CD4-positive, alpha-beta T cell treated with Interleukin-1 beta for 1 hour (primary cell): Measurements from ENCODE around the gene PHTF2.
"Not testable (repeated sequence)": the region's sequence is repeated elsewhere in the genome, so short reads cannot be mapped to it uniquely, and the experiment has no call there.

Experiments used
- DNase-seq, 2 donors: peaks; one replicate each; pipeline ENCODE4 v3.0.0-alpha.2; 2020 to 2022

Gene PHTF2

GRCh38 chr7:77798394-77799077 lies at the start of gene PHTF2, which contains the start of gene TMEM60:
Gene PHTF2, plus strand, starts transcription at chr7:77798773.
Gene TMEM60, minus strand, starts transcription at chr7:77798434. Its CDS starts 4,061 bp downstream, at chr7:77794373.
- peak; percentile 94 to 95 for DNase-seq

GRCh38 chr7:77752016-77752415 lies 46.6 kb upstream of the PHTF2 start:
- DNase-seq = peak in 1 of 2 donors; percentile 31

DNA sequence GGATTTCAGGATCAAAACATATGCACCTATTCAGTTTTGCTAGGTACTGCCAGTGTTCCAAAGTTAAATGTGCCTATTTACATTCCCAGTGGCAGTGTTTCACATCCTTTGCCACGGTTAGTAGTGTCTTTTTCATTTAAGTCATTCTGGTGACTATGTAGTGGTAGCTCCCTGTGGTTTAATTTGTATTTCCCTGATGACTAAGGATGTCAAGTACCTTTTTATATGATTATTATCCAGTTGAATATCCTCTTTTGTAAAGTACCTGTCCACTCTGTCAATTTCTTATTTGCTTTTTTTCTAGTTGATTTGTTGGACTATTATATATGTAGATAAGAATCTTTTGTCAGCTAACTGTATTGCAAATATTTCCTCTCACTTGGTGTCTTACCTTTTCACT lies 45.4 kb upstream of the PHTF2 start:
- no peak for DNase-seq

DNA sequence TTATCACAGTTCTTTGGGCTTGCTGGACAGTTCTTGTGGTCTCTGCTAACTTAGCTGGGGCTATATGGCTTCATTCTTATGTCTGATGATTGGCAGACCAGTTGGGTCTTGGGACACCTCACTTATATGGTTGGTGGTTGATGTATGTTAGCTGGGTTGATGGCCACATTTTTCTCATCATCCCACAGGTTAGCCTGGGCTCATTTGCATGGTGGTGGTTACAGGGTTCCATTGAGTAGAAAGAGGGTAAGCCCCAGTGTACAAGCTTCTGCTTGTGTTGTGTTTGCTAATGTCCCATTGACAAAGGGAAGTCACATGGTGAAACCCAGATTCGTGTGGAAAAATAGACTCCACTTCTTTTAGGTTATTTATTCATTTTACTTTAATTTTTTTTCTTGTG lies 41.0 kb upstream of the PHTF2 start:
- no peak for DNase-seq

- DNase-seq = peak; percentile 63 to 83
Observed at GRCh38 chr7:77759294-77759889, 39.2 kb upstream of the PHTF2 start.

DNA sequence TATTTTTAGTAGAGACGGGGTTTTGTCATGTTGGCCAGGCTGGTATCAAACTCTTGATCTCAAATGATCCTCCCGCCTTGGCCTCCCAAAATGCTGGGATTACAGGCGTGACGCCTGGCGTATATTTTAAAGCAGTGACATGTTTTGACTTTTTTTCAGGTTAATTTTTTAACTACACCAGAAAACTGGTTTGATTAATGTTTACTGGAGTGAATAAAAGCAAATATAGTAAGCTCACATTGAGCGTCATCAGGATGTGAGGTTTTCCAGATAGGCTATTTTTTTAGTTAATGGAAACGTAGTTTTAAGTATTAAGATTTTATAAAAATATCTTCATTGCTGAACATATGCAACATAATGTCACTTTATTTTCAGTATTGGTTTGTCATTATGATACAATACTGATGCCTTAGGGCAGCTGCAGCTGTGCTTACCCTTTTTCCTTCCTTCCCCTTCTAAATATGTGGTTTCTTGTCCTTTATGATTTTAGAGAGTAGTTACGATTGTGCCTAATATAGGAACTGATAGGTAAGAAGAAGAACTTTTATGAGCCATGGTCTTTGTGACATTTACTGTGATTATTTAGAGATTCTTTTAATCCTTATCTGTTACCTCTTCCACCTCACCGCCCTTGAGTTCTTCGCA lies 37.6 kb upstream of the PHTF2 start:
- DNase-seq = no peak

GRCh38 chr7:77765481-77765880 lies 33.1 kb upstream of the PHTF2 start:
- DNase-seq = no peak

- DNase-seq = no peak
Observed at GRCh38 chr7:77765906-77766800, 32.4 kb upstream of the PHTF2 start.

GRCh38 chr7:77766801-77767605 lies 31.6 kb upstream of the PHTF2 start:
- DNase-seq = no peak

- DNase-seq = no peak
Observed at GRCh38 chr7:77770316-77770715, 28.3 kb upstream of the PHTF2 start.

DNA sequence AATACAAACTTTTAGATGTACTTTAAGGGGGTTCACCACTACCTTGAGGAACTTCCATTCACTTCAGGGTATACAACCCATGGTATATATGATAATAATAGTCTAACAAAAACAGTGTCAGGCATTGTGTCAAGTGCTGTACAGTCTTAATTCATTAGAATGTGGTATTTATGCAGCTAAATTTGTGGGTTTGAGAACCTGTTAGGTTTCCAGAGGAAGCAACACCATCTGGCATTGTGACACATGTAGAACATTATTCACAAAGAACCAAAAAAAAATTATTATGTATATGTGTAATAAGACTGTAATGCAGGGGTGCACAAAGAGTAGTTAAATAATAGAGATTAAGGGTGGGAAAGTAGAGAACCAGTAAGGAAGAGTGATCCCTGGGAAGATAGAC lies 26.7 kb upstream of the PHTF2 start:
- DNase-seq = no peak

GRCh38 chr7:77778535-77778934 lies 20.0 kb upstream of the PHTF2 start:
- no peak for DNase-seq

- DNase-seq = no peak
Observed at GRCh38 chr7:77782383-77782782, 16.2 kb upstream of the PHTF2 start.

GRCh38 chr7:77783111-77783510 lies 15.5 kb upstream of the PHTF2 start:
- no peak for DNase-seq

DNA sequence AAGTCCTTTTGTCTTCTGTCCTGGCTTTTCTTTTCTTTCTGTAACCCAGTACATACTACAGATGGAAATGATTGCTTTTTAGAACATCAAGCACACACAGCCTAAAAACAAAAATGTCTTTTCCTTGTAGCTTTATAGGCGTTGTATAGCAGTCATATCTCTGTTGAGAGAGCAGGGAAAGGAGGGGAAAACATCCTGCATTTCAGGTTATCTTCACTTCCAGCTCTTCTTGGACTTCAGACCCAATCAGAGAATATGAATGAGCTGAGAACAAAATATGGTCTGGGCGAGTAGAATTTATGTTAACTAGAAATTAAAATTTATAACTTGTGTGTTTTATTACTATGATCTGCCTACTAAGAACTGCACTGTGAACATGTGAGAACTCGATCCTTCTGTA lies 15.0 kb upstream of the PHTF2 start:
- no peak for DNase-seq

DNA sequence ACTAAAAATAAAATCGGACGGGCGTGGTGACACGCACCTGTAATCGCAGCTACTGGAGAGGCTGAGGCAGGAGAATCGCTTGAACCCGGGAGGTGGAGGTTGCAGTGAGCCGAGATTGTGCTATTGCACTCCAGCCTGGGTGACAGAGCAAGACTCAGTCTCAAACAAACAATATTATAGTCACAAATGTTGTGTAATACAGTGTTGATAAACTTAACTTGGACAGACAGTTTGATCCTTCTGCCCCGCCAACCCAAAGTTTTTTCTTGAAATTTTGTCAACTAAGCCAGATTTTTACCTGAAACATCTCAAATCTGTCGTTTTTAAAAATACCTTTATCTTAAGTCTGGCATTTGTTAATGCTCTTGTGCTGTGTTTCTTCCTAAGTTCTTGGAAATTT lies 14.1 kb upstream of the PHTF2 start:
- not testable (repeated sequence) for DNase-seq

- no peak for DNase-seq
Observed at GRCh38 chr7:77786018-77786417, 12.6 kb upstream of the PHTF2 start.

GRCh38 chr7:77786741-77787140 lies 11.8 kb upstream of the PHTF2 start:
- no peak for DNase-seq

- no peak for DNase-seq
Observed at GRCh38 chr7:77788327-77788902, 10.2 kb upstream of the PHTF2 start.

GRCh38 chr7:77791336-77791735 lies 7.2 kb upstream of the PHTF2 start:
- no peak for DNase-seq

- DNase-seq = no peak
Observed at GRCh38 chr7:77791956-77792355, 6.6 kb upstream of the PHTF2 start.

- no peak for DNase-seq
Observed at GRCh38 chr7:77794000-77794399, 4.6 kb upstream of the PHTF2 start.
